Hepatocyte (in vitro differentiated cells): ENCODE measurements around the gene KIF3B.
"Not testable (repeated sequence)": the region's sequence is repeated elsewhere in the genome, so short reads cannot be mapped to it uniquely, and the experiment has no call there.

Source experiments
- CTCF ChIP-seq: fragments of 200-600 bp; sonication (generic); IDR thresholded peaks from 2 replicates; pipeline ENCODE4 v1.5.1; 2016; ENCODE audit warnings: antibody characterized with exemption, mild to moderate bottlenecking; ENCODE audit not compliant: poor library complexity
- EZH2 ChIP-seq: fragments of 200-600 bp; sonication (generic); IDR thresholded peaks from 2 replicates; pipeline ENCODE4 v1.6.1; 2016; ENCODE audit warnings: antibody characterized with exemption, mild to moderate bottlenecking, borderline replicate concordance

- TF ChIP-seq EZH2, CTCF: not testable (repeated sequence)
Measured at GRCh38 chr20:32322260-32322659, 44.8 kb downstream of the KIF3B start.
